ENCODE measurements around the gene NEAT1. TPM values are rescaled to one million over a fixed set of nuclear protein-coding genes. Genes with fewer than 3 reads are reported as not detected.

NEAT1 gene
- total RNA-seq, 2 donors from 2014 or later = 823 to 2,912 TPM

DNA sequence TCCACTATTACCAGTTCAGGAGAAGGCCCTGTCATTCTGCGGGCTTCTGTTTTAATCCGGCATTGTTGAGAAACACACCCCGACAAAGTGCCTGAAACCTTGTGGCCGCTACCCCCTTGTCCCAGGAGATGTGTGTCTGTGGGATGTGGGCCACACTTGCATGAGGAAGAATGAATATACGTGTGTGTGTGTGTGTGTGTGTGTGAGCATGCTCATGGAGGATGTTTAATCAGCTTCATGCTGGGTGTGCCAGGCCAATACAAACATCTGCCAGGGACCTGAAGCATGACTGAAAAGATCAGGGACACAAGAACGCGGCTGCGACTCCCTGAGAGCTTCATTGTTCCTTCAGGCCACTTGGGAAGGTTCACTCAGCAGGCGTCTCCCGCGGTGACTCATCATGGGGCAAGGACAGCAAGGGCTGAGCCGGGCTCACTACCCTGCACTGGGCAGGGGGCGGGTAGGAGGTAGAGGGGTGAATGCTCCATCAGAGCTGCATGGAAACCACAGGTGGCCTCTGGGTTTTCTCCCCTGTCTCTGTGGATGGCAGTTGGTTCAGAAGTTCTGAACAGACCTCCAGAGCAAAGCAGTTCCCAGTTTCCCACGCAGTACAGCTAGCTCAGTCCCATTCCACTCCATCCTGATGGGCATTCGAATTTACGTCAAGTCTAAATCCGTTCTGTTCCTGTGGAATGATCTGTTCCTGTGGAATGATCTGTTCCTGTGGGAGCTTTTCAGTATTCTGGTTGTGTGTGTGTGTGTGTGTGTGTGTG is 69.2 kb downstream of the NEAT1 start:
- Mint-ChIP-seq H3K4me1 (peaks cover 18% of the 10 kb centered on the region), H3K27me3 (no peaks in the 10 kb centered on the region), H3K9me3 (no peaks in the 10 kb centered on the region), H3K36me3 (ENCODE audit: low read depth) (peaks cover 11% of the 10 kb centered on the region), H3K27ac (peak overlapping the region; percentile 99), H3K4me3 (peak overlapping the region; percentile 90)
- ATAC-seq (replicated peaks) = no peak

- Mint-ChIP-seq H3K27me3 (no peaks in the 10 kb centered on the region), H3K9me3 (no peaks in the 10 kb centered on the region), H3K4me1 (peaks cover 21% of the 10 kb centered on the region), H3K36me3 (ENCODE audit: low read depth) (peaks cover 11% of the 10 kb centered on the region), H3K27ac (peak overlapping the region; percentile 99), H3K4me3 (peak overlapping the region; percentile 90)
- no peak for ATAC-seq (replicated peaks)
Measured at GRCh38 chr11:65492387-65492636, 69.7 kb downstream of the NEAT1 start.

- H3K27ac Mint-ChIP-seq = peak overlapping the region; percentile 99
- H3K36me3 Mint-ChIP-seq (ENCODE audit: low read depth) = peaks cover 11% of the 10 kb centered on the region
- no peaks in the 10 kb centered on the region for H3K27me3 Mint-ChIP-seq
- peak overlapping the region; percentile 90 for H3K4me3 Mint-ChIP-seq
- peak; percentile 57 for ATAC-seq (replicated peaks)
- H3K9me3 Mint-ChIP-seq = no peaks in the 10 kb centered on the region
- peaks cover 21% of the 10 kb centered on the region for H3K4me1 Mint-ChIP-seq
Measured at GRCh38 chr11:65492637-65493366, 70.2 kb downstream of the NEAT1 start.

GRCh38 chr11:65493367-65494176 is 71.0 kb downstream of the NEAT1 start:
- no peaks in the 10 kb centered on the region for H3K27me3 Mint-ChIP-seq
- H3K4me3 Mint-ChIP-seq = peak overlapping the region; percentile 90
- peaks cover 11% of the 10 kb centered on the region for H3K36me3 Mint-ChIP-seq (ENCODE audit: low read depth)
- no peaks in the 10 kb centered on the region for H3K9me3 Mint-ChIP-seq
- peaks cover 21% of the 10 kb centered on the region for H3K4me1 Mint-ChIP-seq
- ATAC-seq (replicated peaks) = no peak
- peak overlapping the region; percentile 99 for H3K27ac Mint-ChIP-seq

Other genes with a start within 250 kb of the NEAT1 start
- 100 to 1,000 TPM; 143 to 150 TPM for gene CAPN1, start 240.9 kb upstream of the NEAT1 start, total RNA-seq
- gene POLA2, start 160.8 kb upstream of the NEAT1 start, total RNA-seq = 10 to 100 TPM; 54.6 to 64.1 TPM
- gene CDC42EP2, start 107.9 kb upstream of the NEAT1 start, total RNA-seq = 1 to 10 TPM in 1 of 2 donors, under 1 TPM in 1; 0.73 to 2.0 TPM
- 10 to 100 TPM; 66.0 to 89.5 TPM for gene DPF2, start 88.9 kb upstream of the NEAT1 start, total RNA-seq
- gene TIGD3, start 68.0 kb upstream of the NEAT1 start, total RNA-seq = 1 to 10 TPM in 1 of 2 donors, under 1 TPM in 1; 0.95 to 1.5 TPM
- 10 to 100 TPM; 18.0 to 20.1 TPM for gene SLC25A45, start 40.2 kb upstream of the NEAT1 start, total RNA-seq
- 10 to 100 TPM; 49.6 to 52.1 TPM for gene FRMD8, start 36.2 kb upstream of the NEAT1 start, total RNA-seq
- over 10,000 TPM in 1 of 2 donors, 1,000 to 10,000 TPM in 1; 5,547 to 22,796 TPM for gene MALAT1, start 76.2 kb downstream of the NEAT1 start, total RNA-seq
- 10 to 100 TPM; 80.4 to 86.8 TPM for gene SCYL1, start 102.3 kb downstream of the NEAT1 start, total RNA-seq
- 100 to 1,000 TPM in 1 of 2 donors, 10 to 100 TPM in 1; 54.3 to 124 TPM for gene LTBP3, start 135.6 kb downstream of the NEAT1 start, total RNA-seq
- gene ZNRD2, start 147.7 kb downstream of the NEAT1 start, total RNA-seq = 10 to 100 TPM; 30.3 to 49.4 TPM
- gene FAM89B, start 149.7 kb downstream of the NEAT1 start, total RNA-seq = 10 to 100 TPM; 39.0 to 42.2 TPM
- gene EHBP1L1, start 153.3 kb downstream of the NEAT1 start, total RNA-seq = 100 to 1,000 TPM; 126 to 167 TPM
- under 1 TPM; 0.52 to 0.79 TPM for gene KCNK7, start 173.0 kb downstream of the NEAT1 start, total RNA-seq
- 10 to 100 TPM; 64.9 to 83.2 TPM for gene MAP3K11, start 191.4 kb downstream of the NEAT1 start, total RNA-seq
- gene PCNX3, start 193.0 kb downstream of the NEAT1 start, total RNA-seq = 10 to 100 TPM; 20.8 to 39.1 TPM
- gene SIPA1, start 215.3 kb downstream of the NEAT1 start, total RNA-seq = 100 to 1,000 TPM; 135 to 144 TPM
- 100 to 1,000 TPM in 1 of 2 donors, 10 to 100 TPM in 1; 82.5 to 150 TPM for gene RELA, start 240.1 kb downstream of the NEAT1 start, total RNA-seq

Measured in activated T-helper 17 cell treated with anti-CD3 and anti-CD28 coated beads, Interleukin-2, amount 50 U/mL, for 72 hours (primary cell).